UCSD-AML1 (cell line): ENCODE results near the gene SIX1.

Experiments
- DNase-seq: peaks from one replicate; lab custom pipeline; 2025; ENCODE audit not compliant: unreplicated experiment; lab: John Stamatoyannopoulos, UW

SIX1 gene

DNA sequence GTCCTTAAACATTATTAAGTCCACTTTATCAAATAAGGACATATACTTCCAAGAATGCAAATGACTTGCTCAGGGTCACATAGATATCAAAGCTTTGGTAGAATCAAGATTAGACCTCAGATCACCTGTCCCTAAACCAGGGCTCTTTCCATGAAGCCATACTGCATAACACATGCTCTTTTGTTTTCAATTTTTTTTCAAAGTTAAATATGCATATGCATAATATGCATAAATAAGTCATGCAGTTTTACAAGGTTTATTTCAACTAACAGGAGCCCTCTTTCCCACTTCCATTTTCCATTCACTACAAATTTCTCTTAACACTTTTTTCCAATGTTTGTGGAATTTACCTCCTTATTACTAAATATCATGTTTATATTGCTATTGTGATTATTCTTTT is 53.1 kb downstream of the SIX1 start:
- no peak for DNase-seq

GRCh38 chr14:60594062-60594461 is 55.2 kb downstream of the SIX1 start:
- DNase-seq: no peak
